GM10266 (cell line): ENCODE measurements around the gene LKAAEAR1.

ENCODE experiments used
- DNase-seq: peaks from one replicate; pipeline ENCODE4 v3.0.0; 2012; ENCODE audit errors: extremely low spot score
- TF ChIP-seq, protein P1 (sequence below): IDR thresholded peaks from 2 replicates; pipeline ENCODE4 v1.5.1; 2012; ENCODE audit warnings: mild to moderate bottlenecking, low read depth; ENCODE audit not compliant: control insufficient read depth, insufficient read depth; ENCODE audit errors: missing control alignments

LKAAEAR1 gene

GRCh38 chr20:64049060-64049877 lies 34.9 kb downstream of the LKAAEAR1 start, which contains the start of gene SOX18:
TSS of gene SOX18 (minus strand) at chr20:64049639. CDS start at chr20:64049516, 123 bp downstream.
- DNase-seq: no peak
- TF ChIP-seq, protein P1, sequence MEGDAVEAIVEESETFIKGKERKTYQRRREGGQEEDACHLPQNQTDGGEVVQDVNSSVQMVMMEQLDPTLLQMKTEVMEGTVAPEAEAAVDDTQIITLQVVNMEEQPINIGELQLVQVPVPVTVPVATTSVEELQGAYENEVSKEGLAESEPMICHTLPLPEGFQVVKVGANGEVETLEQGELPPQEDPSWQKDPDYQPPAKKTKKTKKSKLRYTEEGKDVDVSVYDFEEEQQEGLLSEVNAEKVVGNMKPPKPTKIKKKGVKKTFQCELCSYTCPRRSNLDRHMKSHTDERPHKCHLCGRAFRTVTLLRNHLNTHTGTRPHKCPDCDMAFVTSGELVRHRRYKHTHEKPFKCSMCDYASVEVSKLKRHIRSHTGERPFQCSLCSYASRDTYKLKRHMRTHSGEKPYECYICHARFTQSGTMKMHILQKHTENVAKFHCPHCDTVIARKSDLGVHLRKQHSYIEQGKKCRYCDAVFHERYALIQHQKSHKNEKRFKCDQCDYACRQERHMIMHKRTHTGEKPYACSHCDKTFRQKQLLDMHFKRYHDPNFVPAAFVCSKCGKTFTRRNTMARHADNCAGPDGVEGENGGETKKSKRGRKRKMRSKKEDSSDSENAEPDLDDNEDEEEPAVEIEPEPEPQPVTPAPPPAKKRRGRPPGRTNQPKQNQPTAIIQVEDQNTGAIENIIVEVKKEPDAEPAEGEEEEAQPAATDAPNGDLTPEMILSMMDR: peak; percentile 15

GRCh38 chr20:64048402-64049044 lies 35.7 kb downstream of the LKAAEAR1 start:
- DNase-seq: no peak
- TF ChIP-seq, protein P1: no peak

DNA sequence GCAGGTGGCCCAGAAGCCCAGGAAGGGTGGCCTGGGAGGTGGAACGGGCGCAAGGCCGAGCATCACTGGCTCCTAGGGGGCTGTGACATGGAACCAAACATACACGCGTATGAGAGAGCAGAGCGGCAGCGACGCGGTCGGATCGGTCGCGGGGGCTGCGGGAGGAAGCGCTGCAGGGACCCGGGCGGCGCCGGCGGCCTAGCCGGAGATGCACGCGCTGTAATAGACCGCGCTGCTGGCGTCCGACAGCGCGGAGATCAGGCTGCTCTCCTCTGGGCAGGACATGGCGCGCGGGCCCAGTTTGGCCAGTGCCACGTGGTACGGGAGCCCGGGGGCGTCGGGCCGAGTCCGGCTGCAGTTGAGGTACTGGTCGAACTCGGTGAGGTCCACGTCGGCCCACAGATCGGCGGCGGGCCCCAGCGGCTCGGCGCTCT lies 36.2 kb downstream of the LKAAEAR1 start:
- TF ChIP-seq, protein P1: no peak
- no peak for DNase-seq

GRCh38 chr20:64047046-64047389 lies 37.2 kb downstream of the LKAAEAR1 start:
- no peak for DNase-seq
- TF ChIP-seq, protein P1: no peak

DNA sequence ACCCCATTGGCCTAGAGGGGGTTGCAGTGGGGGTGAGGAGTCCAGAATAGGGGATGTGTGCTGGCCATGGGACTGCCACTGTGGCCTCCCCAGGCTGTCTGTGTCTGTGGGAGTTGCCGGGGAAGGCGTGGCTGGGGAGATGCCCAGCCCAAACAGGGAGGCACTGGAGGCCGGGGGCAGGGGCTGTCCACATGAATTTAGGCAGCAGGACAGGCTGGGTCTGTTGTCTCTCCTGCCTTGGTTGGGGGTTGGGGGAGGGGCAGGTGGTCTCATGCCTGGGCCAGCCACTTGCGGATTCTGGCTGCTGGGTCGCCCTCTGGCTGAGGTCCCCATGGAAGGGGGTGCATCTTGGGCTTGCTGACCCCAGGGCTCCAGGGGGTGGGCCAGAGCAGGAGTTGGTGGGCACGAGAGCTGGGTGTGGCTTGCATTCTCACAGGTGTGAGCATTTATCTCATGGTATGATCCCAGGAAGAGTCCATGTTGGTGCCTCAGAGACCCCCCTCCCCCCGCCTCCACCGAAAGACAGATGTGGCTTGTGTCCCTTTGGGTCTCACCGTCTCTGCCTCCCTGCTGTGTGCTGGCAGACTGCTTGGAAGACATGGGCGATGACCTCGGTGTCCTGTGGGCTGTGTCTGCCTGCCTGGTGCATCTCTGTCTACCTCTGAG lies 38.7 kb downstream of the LKAAEAR1 start:
- no peak for DNase-seq
- TF ChIP-seq, protein P1: no peak

DNA sequence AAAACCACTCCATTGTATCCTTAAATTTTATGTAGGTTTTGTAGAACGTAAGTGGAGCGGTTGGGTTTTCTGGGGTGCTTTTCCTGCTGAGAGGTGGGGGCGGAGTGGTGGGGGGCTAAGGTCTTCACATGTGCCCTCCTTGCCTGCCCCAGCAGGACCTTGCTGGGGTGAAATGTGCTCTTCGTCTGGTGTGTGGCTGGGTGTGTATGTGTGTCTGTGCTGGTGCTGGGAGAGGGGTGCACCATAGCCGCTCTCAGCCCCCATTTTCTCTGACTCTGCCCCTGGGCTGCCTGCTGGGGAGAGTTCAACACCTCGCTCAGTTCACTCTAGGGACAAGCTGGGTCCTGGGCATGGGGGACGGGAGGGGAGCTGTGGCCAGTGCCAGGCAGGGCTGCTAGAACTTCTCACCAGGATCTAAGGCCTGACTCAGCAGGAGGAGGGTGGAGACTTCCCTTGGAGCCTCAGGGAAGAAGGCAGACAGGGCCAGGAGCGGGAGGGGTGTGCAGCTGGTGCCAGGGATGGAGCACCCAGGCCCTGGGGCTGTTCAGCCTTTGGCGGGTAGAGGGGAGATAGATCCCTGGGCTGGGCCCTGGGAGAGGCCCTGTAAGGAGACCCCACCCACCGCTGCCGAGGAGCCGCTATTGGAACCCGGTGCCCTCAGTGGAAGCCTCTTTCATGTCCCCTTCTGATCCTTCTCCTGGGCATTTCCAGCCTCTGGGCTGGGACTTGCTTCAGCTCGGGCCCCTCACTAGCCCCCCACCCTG lies 39.5 kb downstream of the LKAAEAR1 start:
- TF ChIP-seq, protein P1: no peak
- no peak for DNase-seq
